H1 (cell line): ENCODE data around the gene VSTM2B. TPM values are rescaled to one million over a fixed set of nuclear protein-coding genes. Genes with fewer than 3 reads are reported as not detected.

ENCODE experiments used
- CTCF ChIA-PET: fragments of 300-600 bp; sonication (Branson Sonifier 250); formaldehyde crosslinking; loops from one replicate; lab custom pipeline; 2021; ENCODE audit not compliant: partially characterized antibody; lab: Charles Lee
- POLR2A ChIA-PET: fragments of 300-600 bp; sonication (Branson Sonifier 250); formaldehyde crosslinking; loops from one replicate; lab custom pipeline; 2021; ENCODE audit warnings: inconsistent platforms; ENCODE audit not compliant: partially characterized antibody; lab: Charles Lee
- DNase-seq, 2 experiments: peaks; one replicate each; pipeline versions ENCODE4 v3.0.0 to v3.0.0-alpha.2; 2010 to 2022; ENCODE audit warnings: low spot score in 2 of 2, low read depth in 1 of 2, mixed read lengths in 1 of 2
- FAIRE-seq: peaks from 2 replicates; lab custom pipeline; 2011; peaks lifted over from hg19 to GRCh38; lab: Jason Lieb, UNC
- H2AFZ ChIP-seq: 2 replicates; pipeline ENCODE4 v1.8.1; 2012; ENCODE audit warnings: low read length, inconsistent platforms
- H2AK5ac ChIP-seq: 2 replicates; pipeline ENCODE4 v1.6.1; 2013; ENCODE audit warnings: low read depth, low read length
- H2BK120ac ChIP-seq: replicated peaks from 2 replicates; pipeline ENCODE3; 2013; ENCODE audit warnings: low read depth, low read length, inconsistent platforms
- H2BK12ac ChIP-seq: 2 replicates; pipeline ENCODE4 v1.6.1; 2013; ENCODE audit warnings: low read depth, low read length
- H2BK15ac ChIP-seq: 2 replicates; pipeline ENCODE4 v1.6.1; 2013; ENCODE audit warnings: low read length
- H2BK20ac ChIP-seq: 2 replicates; pipeline ENCODE4 v1.6.1; 2013; ENCODE audit warnings: low read length
- H2BK5ac ChIP-seq: 2 replicates; pipeline ENCODE4 v1.6.1; 2013; ENCODE audit warnings: low read depth, low read length
- H3K14ac ChIP-seq: 2 replicates; pipeline ENCODE4 v1.6.1; 2013; ENCODE audit warnings: inconsistent platforms; ENCODE audit not compliant: insufficient read length
- H3K18ac ChIP-seq: 2 replicates; pipeline ENCODE4 v1.6.1; 2013; ENCODE audit warnings: low read length; ENCODE audit errors: extremely low read depth
- H3K23ac ChIP-seq: 2 replicates; pipeline ENCODE4 v1.6.1; 2013; ENCODE audit warnings: inconsistent platforms; ENCODE audit not compliant: insufficient read length
- H3K23me2 ChIP-seq: 2 replicates; pipeline ENCODE4 v1.6.1; 2013; ENCODE audit warnings: low read depth, low read length
- H3K27ac ChIP-seq: 2 replicates; pipeline ENCODE4 v1.6.1; 2011; ENCODE audit warnings: low read depth, low read length, inconsistent platforms
- H3K27me3 ChIP-seq, 4 experiments: replicated peaks in 1 of 4; 1 replicate in 1 of 4; 2 replicates in 3 of 4; pipeline versions ENCODE4 v1.6.1 to v1.8.1; 2011 to 2013; ENCODE audit warnings: low read length in 3 of 4, mild to moderate bottlenecking in 3 of 4, inconsistent platforms in 2 of 4, mixed read lengths in 2 of 4, moderate library complexity in 1 of 4; ENCODE audit not compliant: control insufficient read depth in 3 of 4, insufficient read depth in 3 of 4; ENCODE audit errors: extremely low read depth in 1 of 4
- H3K36me3 ChIP-seq, 4 experiments: 2 replicates each; pipeline versions ENCODE4 v1.6.1 to v1.8.1; 2011 to 2013; ENCODE audit warnings: mild to moderate bottlenecking in 4 of 4, low read length in 3 of 4, moderate library complexity in 2 of 4, control low read depth in 1 of 4, inconsistent platforms in 1 of 4; ENCODE audit not compliant: insufficient read depth in 4 of 4, control insufficient read depth in 2 of 4
- H3K4ac ChIP-seq: replicated peaks from 2 replicates; pipeline ENCODE3; 2013; ENCODE audit warnings: low read length, low read depth, mixed read lengths, inconsistent platforms; ENCODE audit not compliant: insufficient read length
- H3K4me1 ChIP-seq, 4 experiments: replicated peaks in 1 of 4; 1 replicate in 1 of 4; 2 replicates in 3 of 4; pipeline versions ENCODE4 v1.6.1 to v1.8.1; 2011 to 2013; ENCODE audit warnings: low read length in 3 of 4, inconsistent platforms in 2 of 4, mixed read lengths in 1 of 4; ENCODE audit not compliant: insufficient read depth in 4 of 4, control insufficient read depth in 3 of 4
- H3K4me2 ChIP-seq, 2 experiments: 2 replicates each; pipeline versions ENCODE4 v1.6.1 to v1.8.1; 2011 to 2013; ENCODE audit warnings: low read depth in 2 of 2, low read length in 2 of 2, control low read depth in 1 of 2, inconsistent platforms in 1 of 2, mild to moderate bottlenecking in 1 of 2; ENCODE audit not compliant: insufficient read depth in 1 of 2
- H3K4me3 ChIP-seq, 4 experiments: fragments of 200-600, 300-600 bp in 1 of 4; sonication (generic), shearing (Covaris generic), sonication (Bioruptor Twin) in 1 of 4; 2 replicates each; pipeline versions ENCODE4 v1.5.1 to v1.8.1; 2011 to 2016; ENCODE audit warnings: low read length in 4 of 4, low read depth in 3 of 4, control low read depth in 2 of 4, inconsistent platforms in 2 of 4, mild to moderate bottlenecking in 2 of 4, mixed read lengths in 1 of 4, moderate library complexity in 1 of 4; ENCODE audit not compliant: insufficient read depth in 2 of 4; ENCODE audit errors: extremely low read depth in 1 of 4
- H3K56ac ChIP-seq: replicated peaks from 2 replicates; pipeline ENCODE3; 2013; ENCODE audit warnings: low read depth, mild to moderate bottlenecking, mixed read lengths, low read length, inconsistent platforms; ENCODE audit not compliant: insufficient read length
- H3K79me1 ChIP-seq: 2 replicates; pipeline ENCODE4 v1.6.1; 2013; ENCODE audit warnings: low read depth, low read length, control low read depth
- H3K79me2 ChIP-seq, 2 experiments: 2 replicates each; pipeline versions ENCODE4 v1.6.1 to v1.8.1; 2012 to 2013; ENCODE audit warnings: low read length in 2 of 2, mild to moderate bottlenecking in 2 of 2, inconsistent platforms in 1 of 2; ENCODE audit not compliant: insufficient read depth in 2 of 2, control insufficient read depth in 1 of 2
- H3K9ac ChIP-seq, 4 experiments: replicated peaks in 1 of 4; 1 replicate in 1 of 4; 2 replicates in 3 of 4; pipeline versions ENCODE4 v1.6.1 to v1.8.1; 2011 to 2013; ENCODE audit warnings: low read depth in 3 of 4, low read length in 3 of 4, control low read depth in 2 of 4, mild to moderate bottlenecking in 2 of 4, moderate library complexity in 2 of 4, inconsistent platforms in 1 of 4; ENCODE audit errors: extremely low read depth in 1 of 4
- H3K9me3 ChIP-seq, 2 experiments: 2 replicates each; pipeline versions ENCODE4 v1.6.1 to v1.8.1; 2012 to 2013; ENCODE audit warnings: mild to moderate bottlenecking in 2 of 2, moderate library complexity in 2 of 2, control low read depth in 1 of 2, inconsistent platforms in 1 of 2, low read depth in 1 of 2, low read length in 1 of 2, mixed read lengths in 1 of 2; ENCODE audit not compliant: insufficient read depth in 2 of 2
- H4K20me1 ChIP-seq, 2 experiments: replicated peaks in 1 of 2; 2 replicates each; pipeline versions ENCODE3 to v1.8.1; 2011 to 2013; ENCODE audit warnings: inconsistent platforms in 2 of 2, low read length in 2 of 2, mild to moderate bottlenecking in 1 of 2; ENCODE audit not compliant: insufficient read depth in 2 of 2, control insufficient read depth in 1 of 2
- H4K5ac ChIP-seq: 2 replicates; pipeline ENCODE4 v1.6.1; 2013; ENCODE audit warnings: low read length, low read depth, mixed read lengths, inconsistent platforms; ENCODE audit not compliant: insufficient read length
- H4K8ac ChIP-seq: 2 replicates; pipeline ENCODE4 v1.8.0; 2013; ENCODE audit warnings: mild to moderate bottlenecking, moderate library complexity, low read length, inconsistent platforms; ENCODE audit not compliant: insufficient read depth; ENCODE audit errors: extremely low read depth
- H4K91ac ChIP-seq: replicated peaks from 2 replicates; pipeline ENCODE3; 2013; ENCODE audit warnings: low read length, mixed read lengths, inconsistent platforms; ENCODE audit not compliant: insufficient read length
- ATF3 ChIP-seq: IDR thresholded peaks from 2 replicates; pipeline ENCODE4 v1.6.1; 2011; ENCODE audit warnings: low read depth, mild to moderate bottlenecking, low read length; ENCODE audit not compliant: insufficient read depth
- BRCA1 ChIP-seq: IDR thresholded peaks from 2 replicates; pipeline ENCODE4 v1.6.1; 2012; ENCODE audit warnings: low read depth, low read length, improper control_type of control experiment
- CBX8 ChIP-seq: fragments of 300-800, 300-1000 bp; sonication (generic); IDR thresholded peaks from 2 replicates; pipeline ENCODE4 v1.7.1; 2016; ENCODE audit warnings: low read depth, low read length, borderline replicate concordance
- CTBP2 ChIP-seq: IDR thresholded peaks from 2 replicates; pipeline ENCODE4 v1.7.0; 2011; ENCODE audit warnings: borderline replicate concordance, mild to moderate bottlenecking, moderate library complexity, mixed read lengths, low read length; ENCODE audit not compliant: insufficient read depth, insufficient read length
- NANOG ChIP-seq: IDR thresholded peaks from 2 replicates; pipeline ENCODE4 v1.6.1; 2011; ENCODE audit warnings: low read length, low read depth, mild to moderate bottlenecking, inconsistent platforms; ENCODE audit not compliant: insufficient read depth, poor library complexity, severe bottlenecking
- RXRA ChIP-seq: IDR thresholded peaks from 2 replicates; pipeline ENCODE4 v1.6.1; 2011; ENCODE audit warnings: low read depth, mild to moderate bottlenecking, low read length, moderate library complexity; ENCODE audit not compliant: insufficient read depth
- SP4 ChIP-seq: IDR thresholded peaks from 2 replicates; pipeline ENCODE4 v1.6.1; 2012; ENCODE audit warnings: low read length, inconsistent platforms
- ZNF274 ChIP-seq: IDR thresholded peaks from 2 replicates; pipeline ENCODE4 v1.7.0; 2012; ENCODE audit warnings: low read length, borderline replicate concordance; ENCODE audit errors: extremely low read depth
- WGBS, 2 experiments: shearing (Covaris generic) in 1 of 2; methylation state at CpG; one replicate each; pipeline versions ENCODE4 v1.1.6 to v1.1.7; 2013 to 2015; ENCODE audit warnings: low lambda C conversion rate in 2 of 2, mixed read lengths in 2 of 2, inconsistent platforms in 1 of 2, low coverage in 1 of 2, missing lambda C conversion rate in 1 of 2; ENCODE audit not compliant: insufficient replicate concordance in 2 of 2, insufficient coverage in 1 of 2, insufficient read length in 1 of 2; ENCODE audit errors: extremely low coverage in 1 of 2, missing lambda C conversion rate in 1 of 2; 5-methylcytosine and 5-hydroxymethylcytosine counted together
- polyA plus RNA-seq, 7 experiments: library from polyadenylated mRNA; depleted of rRNA in 3 of 7; stranded (reverse) in 5 of 7; unstranded in 2 of 7; fragments of >200 nt in 5 of 7; fragments of 200-250 nt in 2 of 7; gene quantifications; 1 replicate in 5 of 7; 2 replicates in 1 of 7; 4 replicates in 1 of 7; pipeline versions ENCODE4 v1.2.1 to v1.2.3, GENCODE V29; 2011 to 2013; ENCODE audit warnings: missing spikeins in 2 of 7, mixed read lengths in 2 of 7
- total RNA-seq: library from RNA; stranded (reverse); fragmentation: NEBNext Ultra II Directional; extraction: Animal tissue kit (Norgen Biotek cat#: 25700); gene quantifications from 2 replicates; pipeline ENCODE4 v1.2.1, GENCODE V29; 2021
- TF ChIP-seq, protein P1 (sequence below): IDR thresholded peaks from 2 replicates; pipeline ENCODE4 v1.6.1; 2011; ENCODE audit warnings: low read length, improper control_type of control experiment
- TF ChIP-seq, protein P2 (sequence below), 3 experiments: IDR thresholded peaks; 1 replicate in 2 of 3; 2 replicates in 1 of 3; pipeline versions ENCODE4 v1.5.1 to v1.6.1; 2011; ENCODE audit warnings: low read length in 3 of 3, mild to moderate bottlenecking in 3 of 3, inconsistent platforms in 2 of 3, low read depth in 1 of 3, moderate library complexity in 1 of 3; ENCODE audit not compliant: insufficient read depth in 1 of 3; ENCODE audit errors: control extremely low read depth in 1 of 3

Gene VSTM2B
- total and polyA plus RNA-seq, 2 of the 8 experiments (the other 6 are each of a cell fraction or from before 2014, with no cell fraction given), result 0.82 to 1.5 TPM

- H3K23me2 ChIP-seq, result peaks cover 17% of the 10 kb centered on the region; the same call in 1 of the 2 replicates
- no peak overlapping the region for H4K91ac ChIP-seq
- CTCF ChIA-PET, result no interaction called here
- H2AK5ac ChIP-seq, result no peak overlapping the region
- no peak overlapping the region for H2BK120ac ChIP-seq
- H2BK12ac ChIP-seq, result no peak overlapping the region
- H3K4me2 ChIP-seq, result no peak overlapping the region
- FAIRE-seq (no peak), DNase-seq (no peak)
- H2BK20ac ChIP-seq, result no peak overlapping the region
- H2BK5ac ChIP-seq, result no peak overlapping the region
- no peak overlapping the region for H3K9ac ChIP-seq
- no peak overlapping the region for H4K5ac ChIP-seq
- no peak overlapping the region for H3K18ac ChIP-seq
- peaks cover 0 to 3% of the 10 kb centered on the region in 2 experiments for H4K20me1 ChIP-seq
- H3K79me2 ChIP-seq, result no peaks in the 10 kb centered on the region
- H3K4me1 ChIP-seq, result peaks cover 0 to 3% (median 0%) of the 10 kb centered on the region in 4 experiments; a peak in 2 of 7 replicates
- 82 to 100% methylated on average over 3 of the region's 3 CpGs for WGBS, 2 experiments
- no peaks in the 10 kb centered on the region for H3K79me1 ChIP-seq
- H3K56ac ChIP-seq, result peak overlapping the region; percentile 53
- H3K27me3 ChIP-seq, result no peaks in the 10 kb centered on the region
- no peak overlapping the region for H2BK15ac ChIP-seq
- H3K27ac ChIP-seq, result no peak overlapping the region
- no peak overlapping the region for H3K23ac ChIP-seq
- no peak overlapping the region for H2AFZ ChIP-seq
- POLR2A ChIA-PET, result no interaction called here
- H3K4ac ChIP-seq, result no peak overlapping the region
- no peak overlapping the region for H3K14ac ChIP-seq
- no peak overlapping the region for H3K4me3 ChIP-seq
- no peak overlapping the region for H4K8ac ChIP-seq
- no peaks in the 10 kb centered on the region for H3K9me3 ChIP-seq
- no peaks in the 10 kb centered on the region for H3K36me3 ChIP-seq
- TF ChIP-seq, protein P1, sequence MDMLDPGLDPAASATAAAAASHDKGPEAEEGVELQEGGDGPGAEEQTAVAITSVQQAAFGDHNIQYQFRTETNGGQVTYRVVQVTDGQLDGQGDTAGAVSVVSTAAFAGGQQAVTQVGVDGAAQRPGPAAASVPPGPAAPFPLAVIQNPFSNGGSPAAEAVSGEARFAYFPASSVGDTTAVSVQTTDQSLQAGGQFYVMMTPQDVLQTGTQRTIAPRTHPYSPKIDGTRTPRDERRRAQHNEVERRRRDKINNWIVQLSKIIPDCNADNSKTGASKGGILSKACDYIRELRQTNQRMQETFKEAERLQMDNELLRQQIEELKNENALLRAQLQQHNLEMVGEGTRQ, result no peak
- TF ChIP-seq BRCA1 (no peak), ATF3 (no peak), SP4 (no peak), CBX8 (no peak), CTBP2 (no peak), ZNF274 (no peak), NANOG (no peak), RXRA (no peak)
- TF ChIP-seq, protein P2, sequence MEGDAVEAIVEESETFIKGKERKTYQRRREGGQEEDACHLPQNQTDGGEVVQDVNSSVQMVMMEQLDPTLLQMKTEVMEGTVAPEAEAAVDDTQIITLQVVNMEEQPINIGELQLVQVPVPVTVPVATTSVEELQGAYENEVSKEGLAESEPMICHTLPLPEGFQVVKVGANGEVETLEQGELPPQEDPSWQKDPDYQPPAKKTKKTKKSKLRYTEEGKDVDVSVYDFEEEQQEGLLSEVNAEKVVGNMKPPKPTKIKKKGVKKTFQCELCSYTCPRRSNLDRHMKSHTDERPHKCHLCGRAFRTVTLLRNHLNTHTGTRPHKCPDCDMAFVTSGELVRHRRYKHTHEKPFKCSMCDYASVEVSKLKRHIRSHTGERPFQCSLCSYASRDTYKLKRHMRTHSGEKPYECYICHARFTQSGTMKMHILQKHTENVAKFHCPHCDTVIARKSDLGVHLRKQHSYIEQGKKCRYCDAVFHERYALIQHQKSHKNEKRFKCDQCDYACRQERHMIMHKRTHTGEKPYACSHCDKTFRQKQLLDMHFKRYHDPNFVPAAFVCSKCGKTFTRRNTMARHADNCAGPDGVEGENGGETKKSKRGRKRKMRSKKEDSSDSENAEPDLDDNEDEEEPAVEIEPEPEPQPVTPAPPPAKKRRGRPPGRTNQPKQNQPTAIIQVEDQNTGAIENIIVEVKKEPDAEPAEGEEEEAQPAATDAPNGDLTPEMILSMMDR (IDR thresholded peaks at IDR 0.05; ENCODE audit: control extremely low read depth in 1 of 3, insufficient read depth in 1 of 3, low read depth in 1 of 3, low read length in 3 of 3), result no peak
These were observed 16.5 kb downstream of the VSTM2B start for GRCh38 chr19:29542327-29542726.
